Endothelial cell of umbilical vein (primary cell): Measurements from ENCODE around the gene PAK2. TPM values are rescaled to one million over a fixed set of nuclear protein-coding genes. Genes with fewer than 3 reads are reported as not detected.

ENCODE experiments used
- BruUV-seq: library from RNA; stranded (reverse); fragments of 400-500 nt; replicated peaks from 2 replicates; lab custom pipeline; 2021; lab: Mats Ljungman, UMichigan
- CTCF ChIA-PET: fragments of 300-600, 350-600 bp; sonication (Branson Sonifier 250); formaldehyde crosslinking; loops from one replicate; lab custom pipeline; 2021; ENCODE audit warnings: antibody characterized with exemption, inconsistent platforms; lab: Charles Lee
- POLR2A ChIA-PET: fragments of 300-600, 350-600 bp; sonication (Branson Sonifier 250); formaldehyde crosslinking; loops from one replicate; lab custom pipeline; 2021; ENCODE audit warnings: antibody characterized with exemption, inconsistent platforms; lab: Charles Lee
- DNase-seq: peaks from one replicate; pipeline ENCODE4 v3.0.0-alpha.2; 2011; ENCODE audit warnings: low read depth, low spot score
- FAIRE-seq: peaks from 2 replicates; lab custom pipeline; 2011; peaks lifted over from hg19 to GRCh38; lab: Jason Lieb, UNC
- H2AFZ ChIP-seq: 2 replicates; pipeline ENCODE4 v1.6.0; 2012; ENCODE audit warnings: low read depth, low read length, control low read depth, inconsistent platforms
- H3K27ac ChIP-seq: 2 replicates; pipeline ENCODE4 v1.5.1; 2011; ENCODE audit warnings: low read depth, mild to moderate bottlenecking, control low read depth, low read length, moderate library complexity; ENCODE audit not compliant: insufficient read depth
- H3K27me3 ChIP-seq, 2 experiments: 2 replicates each; pipeline versions ENCODE4 v1.6.0 to v1.6.1; 2011; ENCODE audit warnings: low read length in 2 of 2, mixed read lengths in 1 of 2; ENCODE audit not compliant: control insufficient read depth in 2 of 2, insufficient read depth in 2 of 2
- H3K36me3 ChIP-seq, 2 experiments: 2 replicates in 1 of 2; 3 replicates in 1 of 2; pipeline ENCODE4 v1.5.1; 2011; ENCODE audit warnings: low read length in 2 of 2, mild to moderate bottlenecking in 1 of 2, moderate library complexity in 1 of 2; ENCODE audit not compliant: control insufficient read depth in 2 of 2, insufficient read depth in 2 of 2; ENCODE audit errors: extremely low read depth in 1 of 2
- H3K4me1 ChIP-seq: 3 replicates; pipeline ENCODE4 v1.5.1; 2011; ENCODE audit warnings: mild to moderate bottlenecking, low read length; ENCODE audit not compliant: control insufficient read depth, insufficient read depth; ENCODE audit errors: extremely low read depth
- H3K4me2 ChIP-seq: 2 replicates; pipeline ENCODE4 v1.6.1; 2011; ENCODE audit warnings: low read length, control low read depth, mixed read lengths; ENCODE audit not compliant: insufficient read depth
- H3K4me3 ChIP-seq, 3 experiments: fragments of 200-600 bp in 1 of 3; sonication (generic), shearing (Covaris generic) in 1 of 3; replicated peaks in 1 of 3; 2 replicates each; pipeline ENCODE4 v1.5.1; 2011 to 2016; ENCODE audit warnings: control low read depth in 3 of 3, low read length in 3 of 3, mild to moderate bottlenecking in 2 of 3, inconsistent platforms in 1 of 3, low read depth in 1 of 3, moderate library complexity in 1 of 3; ENCODE audit not compliant: insufficient read depth in 1 of 3
- H3K79me2 ChIP-seq: 2 replicates; pipeline ENCODE4 v1.6.0; 2012; ENCODE audit warnings: low read length, inconsistent platforms; ENCODE audit not compliant: control insufficient read depth, insufficient read depth
- H3K9ac ChIP-seq: replicated peaks from 2 replicates; pipeline ENCODE3; 2011; ENCODE audit warnings: low read length, control low read depth; ENCODE audit not compliant: insufficient read depth; ENCODE audit errors: extremely low read depth
- H3K9me1 ChIP-seq: replicated peaks from 3 replicates; pipeline ENCODE4 v1.6.0; 2011; ENCODE audit warnings: mild to moderate bottlenecking, low read length; ENCODE audit not compliant: control insufficient read depth, insufficient read depth; ENCODE audit errors: extremely low read depth
- H3K9me3 ChIP-seq: replicated peaks from 2 replicates; pipeline ENCODE4 v1.5.1; 2012; ENCODE audit warnings: low read length, inconsistent platforms; ENCODE audit not compliant: control insufficient read depth, insufficient read depth
- H4K20me1 ChIP-seq: replicated peaks from 2 replicates; pipeline ENCODE3; 2011; ENCODE audit warnings: mild to moderate bottlenecking, low read length; ENCODE audit not compliant: control insufficient read depth, insufficient read depth; ENCODE audit errors: extremely low read depth
- EZH2 ChIP-seq: IDR thresholded peaks from 2 replicates; pipeline ENCODE4 v1.6.1; 2012; ENCODE audit warnings: borderline replicate concordance, low read depth, mild to moderate bottlenecking, moderate library complexity, low read length, inconsistent platforms; ENCODE audit not compliant: severe bottlenecking
- FOS ChIP-seq: IDR thresholded peaks from 2 replicates; pipeline ENCODE4 v1.6.1; 2011; ENCODE audit warnings: mild to moderate bottlenecking, low read length, moderate library complexity, borderline replicate concordance; ENCODE audit not compliant: insufficient read depth
- GATA2 ChIP-seq: IDR thresholded peaks from 2 replicates; pipeline ENCODE4 v1.7.0; 2011; ENCODE audit warnings: low read depth, mild to moderate bottlenecking, moderate library complexity, mixed read lengths, low read length; ENCODE audit not compliant: insufficient read length, insufficient read depth
- JUN ChIP-seq: IDR thresholded peaks from 2 replicates; pipeline ENCODE4 v1.6.1; 2011; ENCODE audit warnings: borderline replicate concordance, low read depth; ENCODE audit not compliant: insufficient read length, insufficient read depth
- MYC ChIP-seq: IDR thresholded peaks from one replicate; pipeline ENCODE4 v1.6.1; 2011; ENCODE audit warnings: mild to moderate bottlenecking, low read depth, low read length
- POLR2A ChIP-seq: IDR thresholded peaks from 2 replicates; pipeline ENCODE4 v1.6.1; 2012; ENCODE audit warnings: low read depth, mild to moderate bottlenecking, control low read depth, low read length
- POLR2AphosphoS5 ChIP-seq: IDR thresholded peaks from 2 replicates; pipeline ENCODE4 v1.6.1; 2012; ENCODE audit warnings: low read depth, mild to moderate bottlenecking, control low read depth, low read length, moderate library complexity; ENCODE audit not compliant: insufficient read depth
- dilution Hi-C: fragments of 300-500 bp; cut with MboI; formaldehyde crosslinking; loops from one replicate; pipeline ENCODE4 v1.15.0; 2019; ENCODE audit warnings: low sequenced_read_pairs; ENCODE audit not compliant: extremely low pct_ligation_motif_present
- intact Hi-C: fragments of 100-400 bp; cut with micrococcal nuclease; formaldehyde crosslinking; loops from one replicate; pipeline ENCODE4 v1.10.0; 2022
- polyA plus RNA-seq, 4 experiments: library from polyadenylated mRNA; depleted of rRNA in 3 of 4; stranded (reverse) in 3 of 4; unstranded in 1 of 4; fragments of >200 nt; gene quantifications; 2 replicates each; pipeline versions ENCODE4 v1.2.1 to v1.2.3, GENCODE V29; 2011 to 2012; ENCODE audit warnings: missing spikeins in 1 of 4
- total RNA-seq: library from RNA; stranded (reverse); gene quantifications from 2 replicates; pipeline ENCODE4 v1.2.3, GENCODE V29; 2021
- TF ChIP-seq, protein P1 (sequence below), 2 donors: IDR thresholded peaks; 1 replicate in 1 of 2; 2 replicates in 1 of 2; pipeline ENCODE4 v1.5.1; 2011; ENCODE audit warnings: low read length in 2 of 2, mild to moderate bottlenecking in 2 of 2, moderate library complexity in 2 of 2, control low read depth in 1 of 2, inconsistent platforms in 1 of 2, low read depth in 1 of 2; ENCODE audit not compliant: insufficient read depth in 1 of 2; ENCODE audit errors: extremely low read depth in 1 of 2
- TF ChIP-seq, protein P2 (sequence below): IDR thresholded peaks from 2 replicates; pipeline ENCODE4 v1.6.1; 2011; ENCODE audit not compliant: insufficient read depth, insufficient read length

Gene PAK2
- total and polyA plus RNA-seq, 2 donors (not counting 3 experiments of a cell fraction or from before 2014, with no cell fraction given) = 22.6 to 98.9 TPM

DNA sequence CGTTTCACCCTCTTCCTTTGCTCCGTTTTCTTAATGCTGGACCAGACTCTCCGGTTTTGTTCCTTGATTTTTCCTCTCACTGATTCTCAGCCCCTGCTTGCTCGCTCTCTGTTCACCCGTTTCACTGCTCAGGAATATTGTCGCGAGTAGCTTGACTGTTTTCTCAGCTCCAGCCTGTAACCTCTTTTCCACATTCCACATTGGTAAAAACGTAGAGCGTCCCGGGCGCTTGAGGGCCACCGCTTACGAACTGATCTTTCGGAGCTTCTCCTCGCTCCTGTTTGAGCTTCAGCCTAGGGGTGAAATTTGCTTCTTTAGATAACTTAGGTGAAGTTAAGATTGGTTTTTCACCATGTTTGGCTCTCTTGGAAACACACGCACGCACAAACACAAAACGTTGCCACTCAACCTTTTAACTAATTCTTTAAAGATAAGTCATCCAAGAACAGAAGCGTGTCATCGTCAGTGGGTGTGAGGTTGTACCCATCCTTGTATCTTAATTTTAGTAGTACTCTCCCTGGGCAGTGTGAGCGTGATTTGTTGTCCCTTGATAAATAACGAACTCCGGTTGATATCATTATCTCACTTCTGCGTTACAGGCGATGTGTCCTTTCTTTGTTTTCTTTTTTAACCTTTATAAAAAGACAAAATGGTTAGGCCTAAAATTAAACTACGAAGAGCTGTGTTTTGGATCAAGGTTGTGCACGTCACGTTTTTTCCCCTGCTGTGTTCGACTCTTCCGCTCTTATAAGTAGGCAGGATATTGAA lies 1.0 kb downstream of the PAK2 start:
- CTCF ChIA-PET = interaction anchor here (0.7 to 2.0 kb wide), 9 partner anchors 11 to 1078 kb away, joined by 3 to 6 read pairs (median 4); no protein-coding TSS in a partner anchor
- POLR2A ChIA-PET = interaction anchor here (0.6 to 1.2 kb wide), 5 partner anchors 33 to 146 kb away, joined by 3 to 10 read pairs (median 5); partner anchors contain the start of gene SENP5
- H3K4me2 ChIP-seq = peak overlapping the region; percentile 91
- H3K9ac ChIP-seq = peak overlapping the region; percentile 89
- DNase-seq (peak; percentile 61), FAIRE-seq (peak; percentile 82)
- H3K4me3 ChIP-seq = peak overlapping the region; percentile 78 to 95 (median 85)
- no peak for TF ChIP-seq JUN
- TF ChIP-seq, protein P1, sequence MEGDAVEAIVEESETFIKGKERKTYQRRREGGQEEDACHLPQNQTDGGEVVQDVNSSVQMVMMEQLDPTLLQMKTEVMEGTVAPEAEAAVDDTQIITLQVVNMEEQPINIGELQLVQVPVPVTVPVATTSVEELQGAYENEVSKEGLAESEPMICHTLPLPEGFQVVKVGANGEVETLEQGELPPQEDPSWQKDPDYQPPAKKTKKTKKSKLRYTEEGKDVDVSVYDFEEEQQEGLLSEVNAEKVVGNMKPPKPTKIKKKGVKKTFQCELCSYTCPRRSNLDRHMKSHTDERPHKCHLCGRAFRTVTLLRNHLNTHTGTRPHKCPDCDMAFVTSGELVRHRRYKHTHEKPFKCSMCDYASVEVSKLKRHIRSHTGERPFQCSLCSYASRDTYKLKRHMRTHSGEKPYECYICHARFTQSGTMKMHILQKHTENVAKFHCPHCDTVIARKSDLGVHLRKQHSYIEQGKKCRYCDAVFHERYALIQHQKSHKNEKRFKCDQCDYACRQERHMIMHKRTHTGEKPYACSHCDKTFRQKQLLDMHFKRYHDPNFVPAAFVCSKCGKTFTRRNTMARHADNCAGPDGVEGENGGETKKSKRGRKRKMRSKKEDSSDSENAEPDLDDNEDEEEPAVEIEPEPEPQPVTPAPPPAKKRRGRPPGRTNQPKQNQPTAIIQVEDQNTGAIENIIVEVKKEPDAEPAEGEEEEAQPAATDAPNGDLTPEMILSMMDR (IDR thresholded peaks at IDR 0.05; ENCODE audit: extremely low read depth in 1 of 2, insufficient read depth in 1 of 2, low read depth in 1 of 2, low read length in 2 of 2) = no peak
- TF ChIP-seq, protein P2, sequence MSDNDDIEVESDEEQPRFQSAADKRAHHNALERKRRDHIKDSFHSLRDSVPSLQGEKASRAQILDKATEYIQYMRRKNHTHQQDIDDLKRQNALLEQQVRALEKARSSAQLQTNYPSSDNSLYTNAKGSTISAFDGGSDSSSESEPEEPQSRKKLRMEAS = no peak
- no peak for TF ChIP-seq MYC
- TF ChIP-seq POLR2A = no peak
- TF ChIP-seq POLR2AphosphoS5 = no peak
- no peak for TF ChIP-seq GATA2
- TF ChIP-seq FOS = no peak
- no peak for TF ChIP-seq EZH2
- dilution Hi-C loops = no loop called here
- H3K4me1 ChIP-seq = peaks cover 5% of the 10 kb centered on the region
- no peaks in the 10 kb centered on the region for H4K20me1 ChIP-seq
- H3K9me1 ChIP-seq = no peaks in the 10 kb centered on the region
- intact Hi-C loops = loop anchor here (1.0 to 5.0 kb wide), 3 partner anchors 28 to 1298 kb away; partner anchors contain the start of genes ACAP2, CEP19 and PIGX
- peaks cover 55% of the 10 kb centered on the region for H3K79me2 ChIP-seq
- BruUV-seq = TSS peak; percentile 59
- no peaks in the 10 kb centered on the region for H3K9me3 ChIP-seq
- no peaks in the 10 kb centered on the region for H3K27me3 ChIP-seq
- H3K27ac ChIP-seq = peak overlapping the region; percentile 61
- H2AFZ ChIP-seq = peak overlapping the region; percentile 49
- no peaks in the 10 kb centered on the region for H3K36me3 ChIP-seq
